Activated CD8-positive, alpha-beta memory T cell treated with anti-CD3 and anti-CD28 coated beads, Interleukin-2, amount 10 ng/mL, durations not matched to agents 7 days and 5 days (primary cell): ENCODE results near the gene ARFGAP1. TPM values are rescaled to one million over a fixed set of nuclear protein-coding genes. Genes with fewer than 3 reads are reported as not detected.

ENCODE experiments used
- ATAC-seq: fragments of 150-1000 bp; cut with Tn5 transposase; one replicate; pipeline ENCODE4 v1.10.0; 2021; ENCODE audit warnings: moderate library complexity
- CTCF ChIA-PET: fragments of 350-600 bp; sonication (Branson Sonifier 250); formaldehyde crosslinking; loops from one replicate; lab custom pipeline; 2021; ENCODE audit warnings: antibody characterized with exemption; lab: Charles Lee
- DNase-seq: peaks from one replicate; pipeline ENCODE4 v3.0.0-alpha.2; 2020
- H3K27ac Mint-ChIP-seq: one replicate; pipeline ENCODE4 v1.8.0; 2021; ENCODE audit warnings: mild to moderate bottlenecking, mixed read lengths
- H3K27me3 Mint-ChIP-seq: one replicate; pipeline ENCODE4 v1.8.0; 2021; ENCODE audit warnings: mixed read lengths
- H3K36me3 Mint-ChIP-seq: one replicate; pipeline ENCODE4 v1.8.0; 2021; ENCODE audit warnings: mild to moderate bottlenecking, mixed read lengths
- H3K4me1 Mint-ChIP-seq: one replicate; pipeline ENCODE4 v1.8.0; 2021; ENCODE audit warnings: mixed read lengths
- H3K4me3 Mint-ChIP-seq: one replicate; pipeline ENCODE4 v1.8.0; 2021; ENCODE audit warnings: mild to moderate bottlenecking, moderate library complexity, mixed read lengths
- H3K9me3 Mint-ChIP-seq: one replicate; pipeline ENCODE4 v1.8.0; 2022; ENCODE audit warnings: low read depth, mixed read lengths
- total RNA-seq, 2 experiments: library from RNA; stranded (reverse); gene quantifications; one replicate each; pipeline ENCODE4 v1.2.3, GENCODE V29; 2021

The ARFGAP1 gene
- total RNA-seq, 2 experiments from 2014 or later, result 79.6 to 90.2 TPM

DNA sequence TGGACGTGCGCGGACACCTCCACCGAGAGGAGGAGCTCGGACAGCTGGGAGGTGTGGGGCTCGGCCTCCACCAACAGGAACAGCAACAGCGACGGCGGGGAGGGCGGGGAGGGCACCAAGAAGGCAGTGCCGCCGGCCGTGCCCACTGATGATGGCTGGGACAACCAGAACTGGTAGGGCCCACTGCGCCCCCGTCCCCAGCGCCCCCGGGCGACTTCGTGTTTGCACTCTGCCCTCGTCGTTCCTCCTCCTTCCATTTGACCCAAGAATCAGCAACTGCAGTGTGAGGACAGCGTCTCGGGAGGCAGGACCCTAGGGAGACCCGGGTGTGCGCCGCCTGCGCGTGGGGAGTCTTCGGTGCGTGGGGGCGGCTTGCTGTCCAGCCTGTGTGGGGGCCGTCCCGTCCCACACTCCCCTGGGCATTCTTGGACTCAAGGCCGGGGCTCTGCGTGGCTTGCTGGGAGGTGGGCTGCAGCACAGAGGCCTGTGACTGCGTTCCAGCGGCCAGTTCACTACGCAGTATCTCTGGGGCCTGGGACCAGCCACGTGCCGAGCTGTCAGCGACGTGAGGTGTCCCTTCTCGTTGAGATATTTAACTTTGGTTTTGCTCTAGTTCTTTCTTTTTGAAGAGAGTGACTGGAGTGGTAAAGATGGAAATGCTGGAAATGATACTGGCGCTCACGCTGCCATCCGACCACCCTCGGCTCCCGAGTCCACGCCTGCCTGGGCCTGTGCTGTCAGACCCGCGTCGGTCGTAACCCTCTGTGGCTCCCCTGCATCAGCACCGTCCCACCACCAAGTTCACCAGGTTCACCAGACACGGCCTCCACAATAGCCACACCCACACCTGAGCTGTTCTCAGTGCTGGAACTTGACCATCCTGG, 15.3 kb downstream of the ARFGAP1 start:
- H3K27me3 Mint-ChIP-seq, result no peaks in the 10 kb centered on the region
- no peak overlapping the region for H3K4me3 Mint-ChIP-seq
- no peaks in the 10 kb centered on the region for H3K36me3 Mint-ChIP-seq

DNA sequence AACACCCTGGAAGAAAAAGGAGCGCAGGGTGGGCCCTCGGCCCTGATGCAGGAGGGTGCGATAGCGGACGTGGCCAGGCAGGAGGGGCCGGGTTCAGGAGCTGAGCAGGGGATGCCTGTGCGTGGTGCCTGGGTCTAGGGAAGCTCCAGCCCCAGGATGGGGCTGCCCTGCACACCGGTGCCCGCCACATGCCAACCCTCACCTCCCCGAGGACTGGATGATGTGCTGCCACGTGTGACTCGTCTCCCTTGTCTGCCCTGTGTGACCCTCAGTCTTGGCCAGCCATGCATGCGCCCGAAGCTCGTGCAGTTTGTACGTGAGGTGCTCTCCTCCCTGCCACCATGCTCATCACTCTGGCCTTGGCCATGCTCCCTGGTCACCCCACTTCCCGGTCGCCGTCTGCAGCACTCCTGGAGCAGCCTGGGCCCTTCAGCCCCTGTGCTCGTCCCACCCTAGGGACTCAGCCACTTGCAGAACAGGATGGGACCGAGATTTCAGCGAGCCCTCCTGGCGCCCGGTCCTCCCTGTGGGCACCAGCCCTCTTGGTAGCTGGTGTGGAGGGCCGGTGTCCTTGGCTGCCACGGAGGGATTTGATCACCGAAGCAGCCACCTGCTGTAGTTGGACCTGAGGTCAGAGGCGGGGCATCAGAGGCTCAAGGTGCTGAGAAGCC, 16.1 kb downstream of the ARFGAP1 start:
- Mint-ChIP-seq H3K27ac (no peak overlapping the region), H3K9me3 (no peaks in the 10 kb centered on the region), H3K36me3 (no peaks in the 10 kb centered on the region), H3K27me3 (no peaks in the 10 kb centered on the region), H3K4me1 (peaks cover 3% of the 10 kb centered on the region), H3K4me3 (no peak overlapping the region)
- DNase-seq (no peak), ATAC-seq (no peak)
- CTCF ChIA-PET, result interaction anchor here (1.8 kb wide), 1 partner anchor 66 kb away, joined by 7 read pairs; no protein-coding TSS in a partner anchor

More for the DNA sequence above, 15.3 kb downstream of the ARFGAP1 start:
- DNase-seq (no peak), ATAC-seq (no peak)
- H3K9me3 Mint-ChIP-seq, result no peaks in the 10 kb centered on the region
- peaks cover 4% of the 10 kb centered on the region for H3K4me1 Mint-ChIP-seq
- no peak overlapping the region for H3K27ac Mint-ChIP-seq
- CTCF ChIA-PET, result interaction anchor here (1.8 kb wide), 1 partner anchor 65 kb away, joined by 7 read pairs; no protein-coding TSS in a partner anchor

DNA sequence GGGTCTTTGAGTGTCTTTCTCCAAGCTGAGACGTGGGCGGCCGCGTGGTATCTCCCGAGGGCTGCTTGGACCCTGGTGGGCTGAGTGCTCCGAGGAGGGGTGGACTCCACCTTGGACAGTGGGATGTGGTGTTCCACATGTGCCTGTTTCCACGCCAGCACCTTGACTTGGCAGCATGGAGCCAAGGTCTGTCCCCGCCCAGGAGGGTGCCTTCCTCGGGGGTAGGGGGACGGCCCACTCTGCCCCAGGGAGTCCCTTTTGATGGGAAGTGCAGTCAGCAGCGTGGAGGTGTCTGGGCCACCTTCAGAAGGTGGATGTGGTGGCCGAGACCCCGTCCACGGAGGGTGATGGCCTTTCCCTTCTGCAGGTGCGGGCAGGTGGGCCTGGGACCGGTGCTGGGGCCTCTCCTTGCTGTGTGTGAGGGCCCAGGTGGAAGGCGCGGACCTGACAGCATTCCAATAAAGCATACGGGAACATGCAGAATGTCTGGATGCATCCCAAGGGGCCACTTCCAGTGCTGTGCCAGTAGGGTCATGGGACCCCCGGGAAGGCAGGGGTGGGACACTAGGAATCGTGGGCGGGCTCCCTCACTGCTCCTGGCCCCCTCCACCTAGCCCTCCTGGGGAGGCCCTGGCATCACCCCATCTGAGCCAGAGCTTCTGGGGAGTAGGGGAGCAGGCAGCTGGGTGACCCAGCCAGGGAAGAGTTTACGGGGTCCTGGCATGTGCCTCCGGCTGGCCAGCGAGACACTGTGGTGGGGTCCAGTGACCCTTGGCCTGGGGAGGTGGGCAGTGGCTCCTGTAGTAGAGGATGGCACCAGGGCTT, 16.9 kb downstream of the ARFGAP1 start:
- H3K36me3 Mint-ChIP-seq, result no peaks in the 10 kb centered on the region
- no peaks in the 10 kb centered on the region for H3K4me1 Mint-ChIP-seq
- H3K27me3 Mint-ChIP-seq, result no peaks in the 10 kb centered on the region
- CTCF ChIA-PET, result interaction anchor here (0.5 to 1.8 kb wide), 3 partner anchors 10 to 67 kb away, joined by 3 to 7 read pairs (median 3); no protein-coding TSS in a partner anchor
- no peak overlapping the region for H3K27ac Mint-ChIP-seq
- H3K9me3 Mint-ChIP-seq, result no peaks in the 10 kb centered on the region
- ATAC-seq (no peak), DNase-seq (no peak)
- H3K4me3 Mint-ChIP-seq, result no peak overlapping the region

DNA sequence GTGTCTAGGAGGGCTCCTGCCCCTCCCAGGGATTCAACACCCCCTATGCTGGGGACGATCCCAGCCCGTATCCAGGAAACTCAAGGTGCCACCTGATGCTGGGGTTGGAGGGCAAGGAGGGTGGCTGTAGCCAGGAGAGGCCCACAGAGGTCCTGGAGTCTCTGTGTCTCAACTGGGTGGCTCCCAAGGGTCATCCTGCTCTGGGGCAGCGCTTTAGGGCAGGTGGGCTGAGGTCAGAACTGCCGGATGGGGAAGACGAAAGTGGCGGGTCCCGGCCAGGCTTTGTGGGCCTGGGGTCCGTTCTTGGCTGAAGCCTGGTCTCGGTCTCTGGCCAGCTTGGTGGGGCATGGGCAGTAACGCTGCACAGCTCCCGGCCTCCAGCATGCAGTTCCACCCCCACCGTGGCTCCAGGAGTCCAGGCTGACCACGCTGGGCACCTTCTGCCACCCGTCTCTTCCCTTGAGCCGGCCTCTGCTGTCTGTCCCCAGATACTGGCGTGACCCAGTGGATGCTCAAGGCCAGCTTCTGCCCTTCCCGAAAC, 17.6 kb downstream of the ARFGAP1 start:
- Mint-ChIP-seq H3K36me3 (no peaks in the 10 kb centered on the region), H3K27me3 (peaks cover 4% of the 10 kb centered on the region), H3K27ac (no peak overlapping the region), H3K9me3 (no peaks in the 10 kb centered on the region), H3K4me1 (no peaks in the 10 kb centered on the region), H3K4me3 (no peak overlapping the region)
- no peak for ATAC-seq
- CTCF ChIA-PET, result interaction anchor here (1.3 to 2.5 kb wide), 3 partner anchors 9 to 67 kb away, joined by 3 to 13 read pairs (median 5); partner anchors contain the start of gene ARFGAP1
- no peak for DNase-seq

DNA sequence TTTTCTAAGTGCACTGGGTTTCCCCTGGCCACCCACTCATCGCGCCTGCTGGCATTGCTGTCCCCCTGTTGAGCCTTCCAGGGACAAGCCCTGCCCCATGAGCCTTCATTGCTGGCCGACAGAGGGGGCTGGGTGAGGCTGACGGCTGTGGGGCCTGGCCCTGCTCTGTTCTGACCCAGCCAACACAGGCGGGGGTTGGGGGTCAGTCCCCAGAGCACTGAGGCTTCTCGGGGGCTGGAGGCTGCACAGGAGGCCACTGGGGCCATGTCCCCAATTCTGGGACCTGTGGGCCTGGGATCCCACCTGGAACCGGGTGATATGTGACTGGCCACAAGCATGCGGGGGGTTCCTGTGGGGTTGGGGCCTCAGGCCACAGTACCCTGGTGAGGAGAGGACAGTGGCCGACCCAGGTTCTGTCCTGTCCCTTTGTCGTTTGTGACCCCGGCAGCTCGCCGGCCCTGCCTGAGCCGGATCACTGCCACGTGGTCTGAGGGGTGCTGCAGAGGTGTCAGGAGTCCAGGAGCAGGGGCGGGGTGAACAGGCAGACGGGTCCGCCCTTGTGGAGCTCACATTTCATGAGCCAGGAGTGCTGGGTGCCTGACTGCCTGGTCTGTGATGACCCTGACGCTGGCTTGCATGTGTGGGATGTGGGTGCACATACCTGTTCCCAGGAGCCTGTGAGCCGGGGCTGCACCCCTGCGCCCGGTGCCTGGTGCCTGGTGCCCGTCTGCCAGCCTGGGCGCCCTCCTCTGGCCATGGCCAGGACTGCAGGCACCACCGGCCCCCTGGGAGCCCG, 18.3 kb downstream of the ARFGAP1 start:
- H3K4me3 Mint-ChIP-seq, result no peak overlapping the region
- DNase-seq (peak; percentile 64), ATAC-seq (peak; percentile 76)
- no peaks in the 10 kb centered on the region for H3K9me3 Mint-ChIP-seq
- CTCF ChIA-PET, result interaction anchor here (1.3 to 2.5 kb wide), 3 partner anchors 9 to 68 kb away, joined by 3 to 13 read pairs (median 5); partner anchors contain the start of gene ARFGAP1
- H3K27ac Mint-ChIP-seq, result no peak overlapping the region
- H3K27me3 Mint-ChIP-seq, result peaks cover 10% of the 10 kb centered on the region
- peaks cover 3% of the 10 kb centered on the region for H3K4me1 Mint-ChIP-seq
- no peaks in the 10 kb centered on the region for H3K36me3 Mint-ChIP-seq

DNA sequence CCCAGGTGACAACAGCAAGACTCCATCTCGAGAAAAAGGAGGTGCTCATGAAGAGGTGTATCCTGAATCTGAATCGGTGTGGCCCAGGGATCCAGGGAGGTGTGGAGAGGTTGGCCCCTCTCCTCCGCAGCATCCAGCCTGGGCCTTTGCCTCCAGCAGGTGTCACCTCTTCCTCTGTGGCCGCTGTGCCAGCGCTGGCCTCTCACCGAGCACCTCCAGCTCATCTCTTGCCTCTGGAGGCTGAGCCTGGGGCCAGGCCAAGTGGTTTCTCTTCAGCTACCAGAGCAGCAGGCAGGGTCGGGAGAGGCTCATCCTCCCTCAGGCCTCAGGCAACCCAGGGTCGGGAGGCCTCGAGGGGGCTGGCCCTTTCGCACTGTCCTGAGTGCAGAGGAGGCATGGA, 19.2 kb downstream of the ARFGAP1 start:
- CTCF ChIA-PET, result interaction anchor here (0.6 to 2.5 kb wide), 2 partner anchors 69 to 99 kb away, joined by 3 to 13 read pairs; no protein-coding TSS in a partner anchor
- no peak overlapping the region for H3K27ac Mint-ChIP-seq

DNA sequence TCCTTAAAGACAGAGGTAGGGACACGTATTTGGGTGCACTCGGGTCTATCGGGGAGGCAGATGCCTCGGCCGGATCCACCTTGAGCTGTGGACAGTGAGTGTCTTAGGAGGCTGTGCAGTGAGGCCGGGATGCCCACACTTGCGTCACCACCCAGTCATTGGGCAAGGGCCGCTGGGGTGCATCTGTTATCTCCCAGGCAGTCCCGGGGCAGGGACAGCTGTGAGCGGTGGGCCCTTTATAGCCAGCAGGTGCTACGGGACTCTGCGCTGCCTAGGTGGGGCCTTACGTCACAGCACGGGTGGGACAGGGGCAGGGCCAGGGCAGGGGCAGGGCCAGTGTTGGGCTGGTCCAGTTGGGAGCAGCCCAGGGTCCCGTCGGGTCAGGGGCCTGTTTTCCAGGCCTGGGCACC, 19.7 kb downstream of the ARFGAP1 start:
- no peak overlapping the region for H3K27ac Mint-ChIP-seq
- CTCF ChIA-PET, result interaction anchor here (2.5 kb wide), 1 partner anchor 69 kb away, joined by 13 read pairs; no protein-coding TSS in a partner anchor

More for the DNA sequence above, 19.2 kb downstream of the ARFGAP1 start:
- no peak for ATAC-seq
- H3K4me3 Mint-ChIP-seq, result no peak overlapping the region
- no peaks in the 10 kb centered on the region for H3K36me3 Mint-ChIP-seq
- peaks cover 13% of the 10 kb centered on the region for H3K27me3 Mint-ChIP-seq
- H3K4me1 Mint-ChIP-seq, result peaks cover 3% of the 10 kb centered on the region
- no peak for DNase-seq
- no peaks in the 10 kb centered on the region for H3K9me3 Mint-ChIP-seq

DNA sequence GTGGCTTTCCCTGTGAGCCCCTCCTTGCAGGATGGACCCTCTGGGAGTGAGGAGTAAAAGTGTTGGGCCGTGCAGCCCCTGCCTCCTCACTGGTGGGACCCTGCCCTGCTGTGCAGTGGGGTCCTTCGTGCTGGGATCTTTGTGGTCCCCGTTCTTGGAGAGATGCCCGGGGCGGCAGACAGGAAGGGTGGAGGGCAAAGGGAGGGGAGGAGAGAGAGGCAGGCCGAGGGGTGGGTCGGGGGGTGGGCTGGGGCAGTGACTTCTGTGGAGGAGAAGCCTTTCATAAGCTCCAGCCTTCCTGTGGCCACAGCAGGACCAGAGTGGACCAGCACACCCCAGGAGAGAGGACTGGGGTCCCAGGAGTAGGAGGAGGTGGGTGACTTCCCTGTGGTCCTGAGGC, 20.3 kb downstream of the ARFGAP1 start, which contains the start of gene COL20A1:
TSS of gene COL20A1 (plus strand) at position 283 of the 400 bp plus-strand sequence. CDS start 1,922 bp downstream, outside the sequence.
- H3K9me3 Mint-ChIP-seq, result no peaks in the 10 kb centered on the region
- no peaks in the 10 kb centered on the region for H3K36me3 Mint-ChIP-seq
- no peak within 1 kb of the TSS for H3K27ac Mint-ChIP-seq
- H3K4me1 Mint-ChIP-seq, result peaks cover 3% of the 10 kb centered on the region
- CTCF ChIA-PET, result interaction anchor here (2.5 kb wide), 1 partner anchor 70 kb away, joined by 13 read pairs; no protein-coding TSS in a partner anchor
- peaks cover 13% of the 10 kb centered on the region for H3K27me3 Mint-ChIP-seq
- no peak within 1 kb of the TSS for H3K4me3 Mint-ChIP-seq
- DNase-seq (no peak), ATAC-seq (no peak)

More for the DNA sequence above, 19.7 kb downstream of the ARFGAP1 start:
- Mint-ChIP-seq H3K27me3 (peaks cover 13% of the 10 kb centered on the region), H3K4me1 (peaks cover 3% of the 10 kb centered on the region), H3K9me3 (no peaks in the 10 kb centered on the region), H3K36me3 (no peaks in the 10 kb centered on the region), H3K4me3 (no peak overlapping the region)
- DNase-seq (no peak), ATAC-seq (no peak)

DNA sequence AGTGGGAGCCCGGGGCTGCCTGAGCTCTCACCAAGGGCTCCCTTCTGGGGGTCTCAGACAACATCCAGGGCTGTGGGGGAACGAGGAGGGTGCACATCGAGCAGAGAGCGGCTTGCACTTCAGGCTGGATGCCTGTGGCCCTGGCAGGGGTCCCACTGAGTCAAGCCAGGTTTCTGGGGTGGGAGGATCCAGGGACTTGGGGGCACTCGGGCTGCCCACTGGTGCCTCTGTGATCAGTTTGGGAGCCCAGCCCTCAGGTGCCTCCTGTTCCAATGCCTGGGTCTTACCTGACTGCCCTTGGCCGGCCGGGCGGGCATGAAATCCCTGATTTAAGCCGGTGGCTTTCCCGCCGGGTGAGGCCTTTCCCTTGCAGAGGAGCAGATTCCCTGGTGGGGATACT, 20.8 kb downstream of the ARFGAP1 start:
- no peak overlapping the region for H3K4me3 Mint-ChIP-seq
- H3K4me1 Mint-ChIP-seq, result peaks cover 3% of the 10 kb centered on the region
- H3K27ac Mint-ChIP-seq, result no peak overlapping the region
- DNase-seq, result no peak
- H3K36me3 Mint-ChIP-seq, result no peaks in the 10 kb centered on the region
- H3K9me3 Mint-ChIP-seq, result no peaks in the 10 kb centered on the region
- no peak for ATAC-seq
- CTCF ChIA-PET, result no interaction called here
- H3K27me3 Mint-ChIP-seq, result peaks cover 13% of the 10 kb centered on the region

DNA sequence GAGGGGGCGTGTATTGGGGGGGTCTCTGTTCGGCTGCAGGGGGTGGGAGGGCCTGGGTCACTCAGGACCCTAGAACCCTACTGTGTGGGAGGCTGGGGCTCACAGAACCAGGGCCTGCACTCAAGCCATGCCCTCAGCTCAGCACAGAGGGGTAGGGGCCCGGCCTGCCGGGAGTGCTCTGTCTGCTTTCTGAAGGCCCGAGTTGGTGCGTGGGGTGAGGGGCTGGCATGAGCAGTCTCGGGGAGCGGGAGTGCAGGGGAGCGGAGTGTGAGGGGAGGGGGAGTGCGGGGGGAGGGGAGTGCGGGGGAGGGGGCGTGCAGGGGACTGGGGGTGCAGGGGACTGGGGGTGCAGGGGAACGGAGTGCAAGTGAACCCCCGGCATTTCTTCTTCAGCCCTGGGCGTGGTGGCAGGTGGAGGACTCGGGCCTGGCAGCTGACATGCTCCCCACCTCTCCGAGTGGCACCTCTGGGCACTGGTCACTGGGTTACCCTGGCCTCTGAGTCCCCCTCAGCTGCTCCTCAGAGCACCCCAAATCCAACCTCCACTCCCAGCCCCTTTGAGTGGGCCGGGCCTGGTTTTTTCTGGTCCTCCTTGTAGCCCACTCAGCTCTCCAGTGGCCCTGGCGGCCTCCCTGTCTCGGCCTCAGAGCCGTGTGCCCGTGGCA, 21.4 kb downstream of the ARFGAP1 start:
- ATAC-seq (no peak), DNase-seq (no peak)
- Mint-ChIP-seq H3K27me3 (peaks cover 13% of the 10 kb centered on the region), H3K9me3 (no peaks in the 10 kb centered on the region), H3K36me3 (no peaks in the 10 kb centered on the region), H3K4me1 (peaks cover 3% of the 10 kb centered on the region), H3K27ac (no peak overlapping the region), H3K4me3 (no peak overlapping the region)
- CTCF ChIA-PET, result interaction anchor here (0.7 kb wide), 1 partner anchor 64 kb away, joined by 5 read pairs; no protein-coding TSS in a partner anchor

DNA sequence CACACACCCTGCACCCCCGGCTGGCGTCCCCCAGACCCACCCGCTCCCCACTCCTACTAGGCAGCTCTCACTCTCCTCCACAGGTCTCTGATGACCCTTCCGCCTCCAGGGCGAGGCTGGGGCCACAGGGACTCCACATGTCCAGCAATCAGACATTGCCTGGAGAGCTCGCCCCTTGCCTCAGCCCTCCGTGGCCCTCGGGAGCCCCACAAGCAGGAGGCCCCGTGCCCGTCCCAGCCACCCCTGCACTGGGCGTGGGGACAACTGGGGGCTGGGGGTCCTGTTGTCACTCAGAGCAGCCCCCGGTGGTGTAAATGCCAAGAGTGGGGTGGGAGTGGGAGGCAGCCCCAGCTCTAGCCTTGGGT, 21.9 kb downstream of the ARFGAP1 start:
- no peak overlapping the region for H3K4me3 Mint-ChIP-seq
- H3K4me1 Mint-ChIP-seq, result peaks cover 3% of the 10 kb centered on the region
- peaks cover 15% of the 10 kb centered on the region for H3K27me3 Mint-ChIP-seq
- CTCF ChIA-PET, result interaction anchor here (0.7 to 0.9 kb wide), 2 partner anchors 65 to 70 kb away, joined by 3 to 5 read pairs; no protein-coding TSS in a partner anchor
- H3K36me3 Mint-ChIP-seq, result no peaks in the 10 kb centered on the region
- DNase-seq, result no peak
- H3K27ac Mint-ChIP-seq, result no peak overlapping the region
- ATAC-seq, result no peak
- H3K9me3 Mint-ChIP-seq, result no peaks in the 10 kb centered on the region
